ENCODE results near the gene CCDC89.
A peak's percentile ranks its signal among the peaks of the same experiment; 100 is the strongest.
"Not testable (repeated sequence)": the region's sequence is repeated elsewhere in the genome, so short reads cannot be mapped to it uniquely, and the experiment has no call there.

Gene CCDC89

GRCh38 chr11:85694385-85694980 lies 8.5 kb upstream of the CCDC89 start:
- DNase-seq (ENCODE audit: low spot score) = peak; percentile 52

- DNase-seq (ENCODE audit: low spot score) = peak; percentile 89
These were observed 723 bp downstream of the CCDC89 start for GRCh38 chr11:85685125-85685819.

- peak; percentile 89 for DNase-seq (ENCODE audit: low spot score)
These were observed 3.4 kb downstream of the CCDC89 start for GRCh38 chr11:85682330-85683305.

GRCh38 chr11:85680897-85681296 lies 5.1 kb downstream of the CCDC89 start:
- DNase-seq (ENCODE audit: low spot score) = peak; percentile 97

- DNase-seq (ENCODE audit: low spot score) = no peak
These were observed 6.4 kb downstream of the CCDC89 start for GRCh38 chr11:85679576-85679975.

- no peak for DNase-seq (ENCODE audit: low spot score)
These were observed 12.6 kb downstream of the CCDC89 start for GRCh38 chr11:85673393-85673792.

- DNase-seq (ENCODE audit: low spot score) = no peak
These were observed 13.7 kb downstream of the CCDC89 start for GRCh38 chr11:85672105-85672902.

- not testable (repeated sequence) for DNase-seq (ENCODE audit: low spot score)
These were observed 14.9 kb downstream of the CCDC89 start for GRCh38 chr11:85670949-85671663.

GRCh38 chr11:85668157-85668556 lies 17.8 kb downstream of the CCDC89 start:
- DNase-seq (ENCODE audit: low spot score) = no peak

GRCh38 chr11:85666687-85667086 lies 19.3 kb downstream of the CCDC89 start:
- no peak for DNase-seq (ENCODE audit: low spot score)

GRCh38 chr11:85665733-85666132 lies 20.3 kb downstream of the CCDC89 start:
- no peak for DNase-seq (ENCODE audit: low spot score)

GRCh38 chr11:85664615-85665481 lies 21.1 kb downstream of the CCDC89 start, which contains the start of gene CREBZF:
TSS of gene CREBZF (minus strand) at chr11:85665129. CDS start at chr11:85664875, 254 bp downstream.
- peak; percentile 95 for DNase-seq (ENCODE audit: low spot score)

GRCh38 chr11:85663753-85664614 lies 22.0 kb downstream of the CCDC89 start:
- peak; percentile 78 for DNase-seq (ENCODE audit: low spot score)

GRCh38 chr11:85663080-85663752 lies 22.8 kb downstream of the CCDC89 start:
- DNase-seq (ENCODE audit: low spot score) = no peak

GRCh38 chr11:85661972-85662664 lies 23.9 kb downstream of the CCDC89 start:
- no peak for DNase-seq (ENCODE audit: low spot score)

- no peak for DNase-seq (ENCODE audit: low spot score)
These were observed 27.8 kb downstream of the CCDC89 start for GRCh38 chr11:85658180-85658579.

GRCh38 chr11:85656777-85657176 lies 29.2 kb downstream of the CCDC89 start:
- DNase-seq (ENCODE audit: low spot score) = no peak

Data from SK-N-DZ (cell line).